DOHH2 (cell line): Measurements from ENCODE around the gene TTC28.

Source experiments
- CTCF ChIP-seq: fragments of 200-600 bp; sonication (generic); IDR thresholded peaks from one replicate; pipeline ENCODE4 v1.5.1; 2014; ENCODE audit warnings: antibody characterized with exemption, mild to moderate bottlenecking, low read depth, low read length; ENCODE audit not compliant: poor library complexity, severe bottlenecking
- EZH2phosphoT487 ChIP-seq: fragments of 200-600 bp; sonication (generic); IDR thresholded peaks from 2 replicates; pipeline ENCODE4 v1.6.1; 2017; ENCODE audit warnings: borderline replicate concordance, mild to moderate bottlenecking, antibody characterized with exemption, low read length, moderate library complexity, mixed read lengths

- TF ChIP-seq CTCF (no peak), EZH2phosphoT487 (no peak)
These were observed 264.7 kb downstream of the TTC28 start for GRCh38 chr22:28414913-28415312.
